ENCODE measurements around the gene P2RX7. TPM values are rescaled to one million over a fixed set of nuclear protein-coding genes. Genes with fewer than 3 reads are reported as not detected.

Gene P2RX7
- polyA plus RNA-seq, 1 donor from 2014 or later: not detected

DNA sequence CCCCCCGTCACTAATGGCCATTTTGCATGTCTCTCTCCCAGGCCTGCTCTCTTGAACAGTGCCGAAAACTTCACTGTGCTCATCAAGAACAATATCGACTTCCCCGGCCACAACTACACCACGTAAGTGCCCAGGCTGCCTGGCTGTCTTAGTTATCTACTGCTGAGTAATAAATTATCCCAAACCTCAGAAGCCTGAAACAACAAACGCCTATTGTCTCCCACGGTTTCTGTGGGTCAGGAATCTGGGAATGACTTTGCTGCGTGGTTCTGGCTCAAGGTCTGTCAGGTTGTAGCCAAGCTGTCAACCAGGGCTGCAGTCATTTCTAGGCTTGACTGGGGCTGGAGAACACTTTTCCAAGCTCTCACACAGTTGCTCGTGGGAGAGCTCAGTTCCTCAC is 32.6 kb downstream of the P2RX7 start:
- Histone ChIP-seq H3K4me2 (ENCODE audit: low read length) (no peak overlapping the region), H3K27ac (ENCODE audit: low read length) (no peak overlapping the region)

DNA sequence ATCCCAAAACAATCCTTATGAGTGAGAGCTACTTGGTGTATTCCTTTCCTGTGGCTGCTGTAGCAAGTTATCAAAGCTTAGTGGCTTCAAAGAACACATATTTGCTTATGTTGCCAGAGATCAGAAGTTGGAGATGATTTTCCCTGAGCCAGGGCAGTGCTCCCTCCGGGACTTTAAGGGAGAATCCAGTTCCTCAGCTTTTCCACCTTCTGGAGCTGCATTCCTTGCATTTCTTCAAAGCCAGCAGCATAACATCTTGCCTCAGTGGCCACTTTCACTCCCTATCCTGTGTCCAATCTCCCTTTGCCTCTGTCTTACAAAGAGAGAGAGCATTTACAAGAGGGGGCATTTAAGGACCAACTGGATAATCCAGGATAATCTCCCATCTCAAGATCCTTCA is 33.7 kb downstream of the P2RX7 start:
- no peak overlapping the region for H2AFZ ChIP-seq (ENCODE audit: low read depth, low read length)
- no peaks in the 10 kb centered on the region for H3K36me3 ChIP-seq (ENCODE audit: insufficient read depth, low read length)
- no peak overlapping the region for H3K4me3 ChIP-seq (ENCODE audit: low read length)
- TF ChIP-seq EP300 (conservative IDR thresholded peaks at IDR 0.05; ENCODE audit: poor library complexity, severe bottlenecking): no peak
- TF ChIP-seq EZH2 (IDR thresholded peaks at IDR 0.05; ENCODE audit: borderline replicate concordance, insufficient read depth, low read length, poor library complexity, severe bottlenecking): no peak
- TF ChIP-seq, protein P1, sequence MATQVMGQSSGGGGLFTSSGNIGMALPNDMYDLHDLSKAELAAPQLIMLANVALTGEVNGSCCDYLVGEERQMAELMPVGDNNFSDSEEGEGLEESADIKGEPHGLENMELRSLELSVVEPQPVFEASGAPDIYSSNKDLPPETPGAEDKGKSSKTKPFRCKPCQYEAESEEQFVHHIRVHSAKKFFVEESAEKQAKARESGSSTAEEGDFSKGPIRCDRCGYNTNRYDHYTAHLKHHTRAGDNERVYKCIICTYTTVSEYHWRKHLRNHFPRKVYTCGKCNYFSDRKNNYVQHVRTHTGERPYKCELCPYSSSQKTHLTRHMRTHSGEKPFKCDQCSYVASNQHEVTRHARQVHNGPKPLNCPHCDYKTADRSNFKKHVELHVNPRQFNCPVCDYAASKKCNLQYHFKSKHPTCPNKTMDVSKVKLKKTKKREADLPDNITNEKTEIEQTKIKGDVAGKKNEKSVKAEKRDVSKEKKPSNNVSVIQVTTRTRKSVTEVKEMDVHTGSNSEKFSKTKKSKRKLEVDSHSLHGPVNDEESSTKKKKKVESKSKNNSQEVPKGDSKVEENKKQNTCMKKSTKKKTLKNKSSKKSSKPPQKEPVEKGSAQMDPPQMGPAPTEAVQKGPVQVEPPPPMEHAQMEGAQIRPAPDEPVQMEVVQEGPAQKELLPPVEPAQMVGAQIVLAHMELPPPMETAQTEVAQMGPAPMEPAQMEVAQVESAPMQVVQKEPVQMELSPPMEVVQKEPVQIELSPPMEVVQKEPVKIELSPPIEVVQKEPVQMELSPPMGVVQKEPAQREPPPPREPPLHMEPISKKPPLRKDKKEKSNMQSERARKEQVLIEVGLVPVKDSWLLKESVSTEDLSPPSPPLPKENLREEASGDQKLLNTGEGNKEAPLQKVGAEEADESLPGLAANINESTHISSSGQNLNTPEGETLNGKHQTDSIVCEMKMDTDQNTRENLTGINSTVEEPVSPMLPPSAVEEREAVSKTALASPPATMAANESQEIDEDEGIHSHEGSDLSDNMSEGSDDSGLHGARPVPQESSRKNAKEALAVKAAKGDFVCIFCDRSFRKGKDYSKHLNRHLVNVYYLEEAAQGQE (IDR thresholded peaks at IDR 0.05; ENCODE audit: borderline replicate concordance): no peak
- TF ChIP-seq TAF1 (IDR thresholded peaks at IDR 0.05; ENCODE audit: low read depth): no peak
- no peak for TF ChIP-seq MXI1 (conservative IDR thresholded peaks at IDR 0.05; ENCODE audit: poor library complexity, severe bottlenecking)
- TF ChIP-seq SMC3 (conservative IDR thresholded peaks at IDR 0.05; ENCODE audit: poor library complexity): no peak
- no peak for TF ChIP-seq POLR2AphosphoS5 (IDR thresholded peaks at IDR 0.05)
- TF ChIP-seq RAD21 (conservative IDR thresholded peaks at IDR 0.05): no peak
- TF ChIP-seq, protein P2, sequence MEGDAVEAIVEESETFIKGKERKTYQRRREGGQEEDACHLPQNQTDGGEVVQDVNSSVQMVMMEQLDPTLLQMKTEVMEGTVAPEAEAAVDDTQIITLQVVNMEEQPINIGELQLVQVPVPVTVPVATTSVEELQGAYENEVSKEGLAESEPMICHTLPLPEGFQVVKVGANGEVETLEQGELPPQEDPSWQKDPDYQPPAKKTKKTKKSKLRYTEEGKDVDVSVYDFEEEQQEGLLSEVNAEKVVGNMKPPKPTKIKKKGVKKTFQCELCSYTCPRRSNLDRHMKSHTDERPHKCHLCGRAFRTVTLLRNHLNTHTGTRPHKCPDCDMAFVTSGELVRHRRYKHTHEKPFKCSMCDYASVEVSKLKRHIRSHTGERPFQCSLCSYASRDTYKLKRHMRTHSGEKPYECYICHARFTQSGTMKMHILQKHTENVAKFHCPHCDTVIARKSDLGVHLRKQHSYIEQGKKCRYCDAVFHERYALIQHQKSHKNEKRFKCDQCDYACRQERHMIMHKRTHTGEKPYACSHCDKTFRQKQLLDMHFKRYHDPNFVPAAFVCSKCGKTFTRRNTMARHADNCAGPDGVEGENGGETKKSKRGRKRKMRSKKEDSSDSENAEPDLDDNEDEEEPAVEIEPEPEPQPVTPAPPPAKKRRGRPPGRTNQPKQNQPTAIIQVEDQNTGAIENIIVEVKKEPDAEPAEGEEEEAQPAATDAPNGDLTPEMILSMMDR (IDR thresholded peaks at IDR 0.05; ENCODE audit: poor library complexity, severe bottlenecking): no peak
- H3K4me2 ChIP-seq (ENCODE audit: low read length): no peak overlapping the region
- H3K9me2 ChIP-seq (ENCODE audit: insufficient read depth, low read length): no peaks in the 10 kb centered on the region
- no peak overlapping the region for H3K27ac ChIP-seq (ENCODE audit: low read length)
- H3K79me2 ChIP-seq (replicated peaks; ENCODE audit: insufficient read depth, low read length): no peaks in the 10 kb centered on the region
- H3K27me3 ChIP-seq (ENCODE audit: insufficient read depth, low read depth, low read length): no peaks in the 10 kb centered on the region
- no peaks in the 10 kb centered on the region for H3F3A ChIP-seq (ENCODE audit: insufficient read depth, low read length, poor library complexity, severe bottlenecking)
- H3K9ac ChIP-seq (ENCODE audit: low read length): no peak overlapping the region
- H4K20me1 ChIP-seq (ENCODE audit: insufficient read depth): no peaks in the 10 kb centered on the region
- no peaks in the 10 kb centered on the region for H3K9me3 ChIP-seq (ENCODE audit: low read length)

More for the DNA sequence above, 32.6 kb downstream of the P2RX7 start:
- Histone ChIP-seq H3K36me3 (ENCODE audit: insufficient read depth, low read length) (no peaks in the 10 kb centered on the region), H3K4me3 (ENCODE audit: low read length) (no peak overlapping the region), H3K9me2 (ENCODE audit: insufficient read depth, low read length) (no peaks in the 10 kb centered on the region), H3K79me2 (replicated peaks; ENCODE audit: insufficient read depth, low read length) (no peaks in the 10 kb centered on the region), H4K20me1 (ENCODE audit: insufficient read depth) (no peaks in the 10 kb centered on the region), H2AFZ (ENCODE audit: low read depth, low read length) (no peak overlapping the region), H3K9me3 (ENCODE audit: low read length) (no peaks in the 10 kb centered on the region), H3K27me3 (ENCODE audit: insufficient read depth, low read depth, low read length) (no peaks in the 10 kb centered on the region), H3F3A (ENCODE audit: insufficient read depth, low read length, poor library complexity, severe bottlenecking) (no peaks in the 10 kb centered on the region), H3K9ac (ENCODE audit: low read length) (no peak overlapping the region)
- TF ChIP-seq SMC3 (conservative IDR thresholded peaks at IDR 0.05; ENCODE audit: poor library complexity) (no peak), POLR2AphosphoS5 (IDR thresholded peaks at IDR 0.05) (no peak), RAD21 (conservative IDR thresholded peaks at IDR 0.05) (no peak), TAF1 (IDR thresholded peaks at IDR 0.05; ENCODE audit: low read depth) (no peak)
